ENCODE measurements around the gene VWA8.

GRCh38 chr13:41962994-41963393 is 2.1 kb upstream of the VWA8 start:
- no peak for TF ChIP-seq CTCF (IDR thresholded peaks at IDR 0.05)
- TF ChIP-seq POLR2A (IDR thresholded peaks at IDR 0.05), result no peak
